Lower leg skin (tissue), 4 donors: ENCODE measurements around the gene CCDC81. TPM values are rescaled to one million over a fixed set of nuclear protein-coding genes. Genes with fewer than 3 reads are reported as not detected.
"Not testable (repeated sequence)": the region's sequence is repeated elsewhere in the genome, so short reads cannot be mapped to it uniquely, and the experiment has no call there.

Experiments used
- DNase-seq, 2 donors: peaks; one replicate each; pipeline ENCODE4 v3.0.0-alpha.2; 2019; ENCODE audit warnings: low spot score in 2 of 2
- H3K4me3 ChIP-seq: fragments of 200-600 bp; sonication (generic); 2 replicates; pipeline ENCODE4 v1.5.1; 2017; ENCODE audit warnings: mild to moderate bottlenecking, low read depth; ENCODE audit not compliant: poor library complexity, severe bottlenecking
- CTCF ChIP-seq, 3 donors: fragments of 450-650 bp; IDR thresholded peaks; one replicate each; pipeline ENCODE4 v1.5.1; 2016; ENCODE audit warnings: antibody characterized with exemption in 3 of 3, mild to moderate bottlenecking in 3 of 3, moderate library complexity in 2 of 3
- POLR2A ChIP-seq, 2 donors: fragments of 450-650 bp; IDR thresholded peaks; one replicate each; pipeline ENCODE4 v1.6.1; 2016 to 2017; ENCODE audit warnings: antibody characterized with exemption in 2 of 2, mild to moderate bottlenecking in 1 of 2, moderate library complexity in 1 of 2
- WGBS, 2 donors: methylation state at CpG; one replicate each; pipeline ENCODE4 v1.1.5; 2018; 5-methylcytosine and 5-hydroxymethylcytosine counted together
- intact Hi-C: fragments of 100-400 bp; cut with DNase I; formaldehyde crosslinking; loops from one replicate; pipeline ENCODE4 v1.15.0; 2023; ENCODE audit warnings: low total_unique reads
- total RNA-seq, 4 donors: library from RNA; depleted of rRNA; stranded (reverse); fragments of >200 nt; gene quantifications; one replicate each; pipeline ENCODE4 v1.1.0, GENCODE V29; 2016

Gene CCDC81
- total RNA-seq, 4 donors from 2014 or later = 0.76 to 2.7 (median 1.6) TPM; not detected in 1

GRCh38 chr11:86431258-86431657 lies 56.6 kb downstream of the CCDC81 start:
- 90 to 95% methylated on average over 37 of the region's 37 CpGs for WGBS, 2 donors
- DNase-seq = no peak
- intact Hi-C loops = no loop called here

GRCh38 chr11:86433361-86434095 lies 58.8 kb downstream of the CCDC81 start:
- H3K4me3 ChIP-seq, intact Hi-C loops, DNase-seq: not testable (repeated sequence)
- 96 to 98% methylated on average over 5 to 30 of the region's 38 CpGs for WGBS, 2 donors

More at GRCh38 chr11:86431258-86431657, 56.6 kb downstream of the CCDC81 start:
- no peak overlapping the region for H3K4me3 ChIP-seq
- no peak for TF ChIP-seq POLR2A (IDR thresholded peaks at IDR 0.05)
- no peak for TF ChIP-seq CTCF (IDR thresholded peaks at IDR 0.05)

- DNase-seq = peak in 1 of 2 donors; percentile 58
- TF ChIP-seq CTCF (IDR thresholded peaks at IDR 0.05) (no peak), POLR2A (IDR thresholded peaks at IDR 0.05) (no peak)
- intact Hi-C loops = no loop called here
- H3K4me3 ChIP-seq = no peak overlapping the region
- 91 to 92% methylated on average over 2 of the region's 2 CpGs for WGBS, 2 donors
Measured at GRCh38 chr11:86435711-86436110, 61.0 kb downstream of the CCDC81 start.

GRCh38 chr11:86438685-86439084 lies 64.0 kb downstream of the CCDC81 start:
- no peak for DNase-seq
- intact Hi-C loops = no loop called here
- no peak for TF ChIP-seq CTCF (IDR thresholded peaks at IDR 0.05)
- no peak for TF ChIP-seq POLR2A (IDR thresholded peaks at IDR 0.05)
- H3K4me3 ChIP-seq = no peak overlapping the region
- 95 to 97% methylated on average over 1 of the region's 1 CpG for WGBS, 2 donors

GRCh38 chr11:86440305-86440716 lies 65.6 kb downstream of the CCDC81 start:
- WGBS, 2 donors = 57 to 59% methylated on average over 3 of the region's 3 CpGs
- intact Hi-C loops = no loop called here
- DNase-seq = peak in 1 of 2 donors; percentile 52
- no peak for TF ChIP-seq CTCF (IDR thresholded peaks at IDR 0.05)
- no peak for TF ChIP-seq POLR2A (IDR thresholded peaks at IDR 0.05)
- H3K4me3 ChIP-seq = no peak overlapping the region

- no peak for DNase-seq
- H3K4me3 ChIP-seq = no peak overlapping the region
- intact Hi-C loops = no loop called here
- 70 to 73% methylated on average over 2 of the region's 2 CpGs for WGBS, 2 donors
- TF ChIP-seq CTCF (IDR thresholded peaks at IDR 0.05) (no peak), POLR2A (IDR thresholded peaks at IDR 0.05) (no peak)
Measured at GRCh38 chr11:86440843-86441242, 66.2 kb downstream of the CCDC81 start.
